ENCODE measurements around the gene RGS7.
"Not testable (repeated sequence)": the region's sequence is repeated elsewhere in the genome, so short reads cannot be mapped to it uniquely, and the experiment has no call there.

RGS7 gene

DNA sequence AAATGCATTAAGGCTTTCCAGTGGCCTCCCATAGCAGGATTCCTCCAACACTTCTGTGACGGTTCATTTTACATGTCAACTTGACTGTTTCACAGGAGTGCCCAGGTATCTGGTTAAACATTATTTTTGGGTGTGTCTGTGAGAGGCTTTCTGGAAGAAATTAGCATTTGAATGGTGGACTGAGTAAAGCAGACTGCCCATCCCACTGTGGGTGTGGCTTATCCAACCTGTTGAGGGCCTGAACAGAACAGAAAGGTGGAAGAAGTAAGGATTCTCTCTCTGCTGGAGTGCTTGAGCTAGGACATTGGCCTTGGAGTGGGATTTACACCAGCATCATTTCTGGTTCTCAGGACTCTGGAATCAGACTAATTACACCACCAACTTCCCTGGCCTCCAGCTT is 85.6 kb downstream of the RGS7 start:
- DNase-seq = no peak

GRCh38 chr1:241270016-241270415 is 87.0 kb downstream of the RGS7 start:
- no peak for DNase-seq

DNA sequence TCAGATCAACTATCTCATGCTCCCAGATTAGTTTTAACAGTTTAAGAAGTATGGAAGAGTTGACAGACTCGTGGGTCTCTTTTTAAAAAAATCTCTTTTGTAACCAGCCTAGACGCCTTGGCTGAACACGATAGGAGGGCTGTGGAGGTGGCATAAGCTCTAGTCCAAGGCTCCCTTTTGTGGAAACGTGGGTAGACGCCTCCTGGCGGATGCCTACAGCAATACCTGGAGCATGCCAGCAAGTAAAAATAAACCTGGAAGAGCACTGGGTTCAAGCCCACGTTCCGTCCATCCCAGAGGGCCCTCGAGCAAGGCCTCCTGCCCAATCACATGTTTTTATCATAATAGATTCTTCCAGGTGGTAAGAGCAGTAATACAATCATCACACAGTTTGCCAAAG is 87.9 kb downstream of the RGS7 start:
- no peak for DNase-seq

DNA sequence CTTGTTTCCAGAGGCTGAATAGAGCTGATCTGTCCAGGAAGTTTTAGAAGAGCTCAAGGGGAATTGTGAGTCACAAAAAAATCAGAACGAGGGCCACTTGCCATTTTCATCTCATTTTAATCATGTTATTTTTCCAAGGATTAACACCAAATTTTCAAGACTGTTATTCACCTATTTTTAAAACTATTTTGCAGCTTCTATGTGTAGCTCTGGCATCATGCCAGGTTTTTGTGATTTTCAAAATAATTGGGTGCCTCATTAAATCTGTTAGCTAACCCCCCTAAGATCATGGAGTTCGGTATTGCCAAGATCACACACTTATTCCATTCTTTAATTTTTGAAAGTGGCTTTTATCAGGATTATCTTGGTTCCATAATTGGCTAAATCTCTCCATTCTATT is 90.9 kb downstream of the RGS7 start:
- DNase-seq = no peak

DNA sequence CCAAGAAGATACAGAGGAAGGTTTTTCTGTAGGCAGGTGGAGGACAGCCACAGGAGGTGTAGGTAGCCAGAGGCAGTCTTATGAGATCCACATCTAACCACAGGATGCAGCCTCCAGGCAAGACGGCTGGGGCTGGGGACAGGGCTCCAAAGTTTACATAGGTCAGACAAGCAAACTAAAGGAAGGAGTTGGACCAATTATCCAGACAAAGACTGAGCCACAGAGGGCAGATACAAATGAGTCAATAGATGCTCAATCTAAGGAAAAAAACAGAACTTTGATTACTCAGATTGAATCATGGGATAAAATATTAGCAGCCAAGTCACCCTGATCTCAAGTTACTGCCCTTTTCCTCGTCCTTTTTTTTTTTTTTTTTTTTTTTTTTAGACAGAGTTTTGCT is 91.6 kb downstream of the RGS7 start:
- DNase-seq = no peak

- no peak for DNase-seq
These were observed 93.7 kb downstream of the RGS7 start for GRCh38 chr1:241263346-241263745.

- DNase-seq = no peak
These were observed 103.5 kb downstream of the RGS7 start for GRCh38 chr1:241253471-241253870.

- no peak for DNase-seq
These were observed 106.5 kb downstream of the RGS7 start for GRCh38 chr1:241250465-241250864.

GRCh38 chr1:241240069-241240468 is 116.9 kb downstream of the RGS7 start:
- DNase-seq = no peak

- DNase-seq = no peak
These were observed 119.1 kb downstream of the RGS7 start for GRCh38 chr1:241237873-241238272.

DNA sequence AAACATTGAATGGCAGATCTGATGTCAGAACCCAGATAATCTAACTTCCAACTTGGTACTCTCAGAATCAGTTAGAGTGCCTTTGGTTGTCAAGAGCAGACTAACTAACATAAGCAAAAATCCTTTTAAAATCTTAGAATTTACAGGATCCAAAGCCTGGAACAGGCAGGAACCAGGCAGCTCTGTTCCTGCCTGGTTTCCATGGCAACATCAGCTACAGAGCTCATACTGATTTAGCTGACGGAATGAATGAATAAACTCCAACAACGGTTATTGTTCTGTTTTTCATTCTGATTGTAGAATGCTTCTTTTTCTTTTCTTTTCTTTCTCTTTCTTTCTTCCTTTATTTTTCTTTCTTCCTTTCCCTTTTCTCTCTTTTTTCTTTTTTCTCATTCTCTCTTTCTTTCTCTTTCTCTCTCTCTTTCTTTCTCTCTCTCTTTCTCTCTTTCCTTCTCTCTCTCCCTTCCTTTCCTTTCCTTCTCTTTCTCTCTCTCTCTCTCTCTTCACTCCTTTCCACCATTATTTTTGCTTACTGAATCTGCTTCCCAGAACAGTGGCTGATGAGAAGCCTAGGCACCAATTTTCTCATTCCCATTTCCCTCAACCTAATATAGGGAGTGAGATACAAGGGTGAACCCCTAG is 121.6 kb downstream of the RGS7 start:
- DNase-seq = no peak

- DNase-seq = no peak
These were observed 127.3 kb downstream of the RGS7 start for GRCh38 chr1:241229711-241230110.

DNA sequence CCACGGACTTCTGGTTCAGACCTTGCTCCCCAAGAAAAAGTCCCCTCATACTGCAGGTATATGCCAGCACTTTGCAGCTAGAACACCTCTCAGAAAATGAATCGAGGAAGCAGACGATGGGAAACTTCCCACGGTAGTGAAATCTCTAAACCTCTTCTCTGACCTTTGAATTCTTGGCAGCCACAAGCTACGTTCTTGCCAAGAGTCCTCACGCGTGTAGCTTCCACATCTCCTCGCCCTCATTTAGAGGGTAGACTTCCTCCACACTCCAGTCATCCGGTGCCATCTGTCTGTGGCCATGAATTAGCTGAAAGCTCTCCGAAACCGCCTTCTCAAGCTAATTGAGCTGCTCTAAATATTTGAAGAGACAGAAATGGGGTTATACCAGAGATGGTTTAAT is 127.8 kb downstream of the RGS7 start:
- DNase-seq = no peak

DNA sequence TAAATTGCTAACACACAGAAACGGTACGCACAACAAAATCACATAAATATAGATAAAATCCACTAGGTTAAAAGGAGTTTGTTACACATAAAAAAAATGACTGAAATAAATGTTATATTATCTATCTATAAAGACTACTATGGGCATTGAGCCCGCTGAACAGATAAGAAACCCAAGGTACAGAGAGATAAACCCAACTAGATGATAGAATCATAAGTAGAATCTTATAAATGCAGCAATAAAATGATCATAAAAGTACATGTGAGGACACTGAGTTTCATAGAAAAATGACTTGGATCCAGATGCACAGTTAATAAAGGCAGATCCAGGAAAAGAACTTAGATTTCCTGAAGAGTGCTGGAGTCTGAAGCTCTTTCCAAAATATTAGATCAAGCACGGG is 128.7 kb downstream of the RGS7 start:
- DNase-seq = no peak

GRCh38 chr1:241225741-241226140 is 131.3 kb downstream of the RGS7 start:
- no peak for DNase-seq

DNA sequence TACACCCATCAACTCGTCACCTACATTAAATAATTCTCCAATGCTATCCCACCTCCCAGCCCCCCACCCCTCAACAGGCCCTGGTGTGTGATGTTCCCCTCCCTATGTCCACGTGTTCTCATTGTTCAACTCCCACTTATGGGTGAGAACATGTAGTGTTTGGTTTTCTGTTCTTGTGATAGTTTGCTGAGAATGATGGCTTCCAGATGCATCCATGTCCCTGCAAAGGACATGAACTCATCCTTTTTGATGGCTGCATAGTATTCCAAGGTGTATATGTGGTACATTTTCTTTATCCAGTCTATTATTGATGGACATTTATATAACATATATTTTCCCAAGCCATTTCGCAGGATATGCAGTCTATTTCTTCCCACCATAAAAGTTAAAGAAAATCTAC is 132.8 kb downstream of the RGS7 start:
- DNase-seq = not testable (repeated sequence)

DNA sequence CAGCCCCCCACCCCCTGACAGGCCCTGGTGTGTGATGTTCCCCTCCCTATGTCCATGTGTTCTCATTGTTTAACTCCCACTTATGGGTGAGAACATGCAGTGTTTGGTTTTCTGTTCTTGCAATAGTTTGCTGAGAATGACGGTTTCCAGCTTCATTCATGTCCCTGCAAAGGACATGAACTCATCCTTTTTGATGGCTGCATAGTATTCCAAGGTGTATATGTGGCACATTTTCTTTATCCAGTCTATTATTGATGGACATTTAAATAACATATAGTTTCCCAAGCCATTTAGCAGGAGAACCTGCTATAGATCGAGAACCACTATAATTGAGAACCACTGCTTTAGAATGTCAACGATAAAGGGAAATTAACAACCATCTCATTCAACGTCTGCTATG is 134.2 kb downstream of the RGS7 start:
- not testable (repeated sequence) for DNase-seq

- DNase-seq = no peak
These were observed 135.7 kb downstream of the RGS7 start for GRCh38 chr1:241221319-241221718.

DNA sequence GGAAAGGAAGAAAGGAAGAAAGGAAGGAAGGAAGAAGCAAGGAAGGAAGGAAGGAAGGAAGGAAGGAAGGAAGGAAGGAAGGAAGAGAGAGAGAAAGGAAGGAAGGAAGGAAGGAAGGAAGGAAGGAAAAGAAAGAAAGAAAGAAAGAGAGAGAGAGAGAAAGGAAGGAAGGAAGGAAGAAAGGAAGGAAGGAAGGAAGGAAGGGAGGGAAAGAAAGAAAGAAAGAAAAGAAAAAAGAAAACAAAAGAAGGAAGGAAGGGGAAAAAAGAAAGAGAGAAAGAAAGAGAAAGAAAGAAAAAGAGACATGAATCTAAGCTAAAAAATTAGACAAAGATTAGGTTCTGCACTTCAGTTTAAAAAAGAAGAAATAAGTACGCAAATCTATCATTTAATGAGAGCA is 136.1 kb downstream of the RGS7 start:
- DNase-seq = not testable (repeated sequence)

- no peak for DNase-seq
These were observed 137.6 kb downstream of the RGS7 start for GRCh38 chr1:241219449-241219848.

GRCh38 chr1:241217516-241217915 is 139.5 kb downstream of the RGS7 start:
- no peak for DNase-seq

- no peak for DNase-seq
These were observed 141.3 kb downstream of the RGS7 start for GRCh38 chr1:241215683-241216082.

DNA sequence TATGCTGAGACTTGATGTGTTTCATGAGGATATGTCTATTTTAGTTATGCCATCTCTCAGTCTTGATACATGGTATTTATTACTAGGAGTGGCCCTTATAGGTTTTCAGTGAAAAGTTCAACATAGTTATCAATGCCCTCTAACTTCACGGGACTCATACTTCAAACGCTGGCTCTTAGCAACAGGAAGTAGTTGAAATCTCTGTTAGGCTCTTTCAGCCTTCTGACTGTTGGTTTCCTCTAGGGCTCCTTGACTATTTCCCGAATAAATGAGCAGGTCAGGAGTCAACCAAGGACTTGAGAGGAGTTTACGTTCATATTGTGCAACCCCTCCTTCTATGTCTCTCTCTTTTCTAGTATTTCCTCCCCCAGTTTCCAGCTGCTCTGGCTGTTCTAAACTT is 141.8 kb downstream of the RGS7 start:
- no peak for DNase-seq

DNA sequence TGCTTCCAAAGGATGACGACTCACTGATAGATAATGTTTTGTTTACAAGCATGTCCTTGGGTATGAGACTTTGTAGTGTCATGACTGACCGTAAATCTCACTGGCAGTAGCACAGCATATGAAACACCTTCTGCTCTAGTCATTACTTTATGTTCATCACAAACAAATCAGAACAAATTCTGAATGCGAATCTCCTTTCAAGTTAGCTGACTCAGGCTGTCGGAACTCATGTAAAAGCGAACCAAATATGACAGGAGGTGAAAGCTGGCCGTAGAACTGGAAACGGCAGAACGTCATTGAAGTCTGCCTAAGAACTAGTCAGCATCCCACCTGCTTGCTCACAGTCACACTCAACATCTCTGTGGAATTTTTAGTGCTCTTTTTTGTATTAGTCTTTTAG is 143.9 kb downstream of the RGS7 start:
- DNase-seq = no peak

DNA sequence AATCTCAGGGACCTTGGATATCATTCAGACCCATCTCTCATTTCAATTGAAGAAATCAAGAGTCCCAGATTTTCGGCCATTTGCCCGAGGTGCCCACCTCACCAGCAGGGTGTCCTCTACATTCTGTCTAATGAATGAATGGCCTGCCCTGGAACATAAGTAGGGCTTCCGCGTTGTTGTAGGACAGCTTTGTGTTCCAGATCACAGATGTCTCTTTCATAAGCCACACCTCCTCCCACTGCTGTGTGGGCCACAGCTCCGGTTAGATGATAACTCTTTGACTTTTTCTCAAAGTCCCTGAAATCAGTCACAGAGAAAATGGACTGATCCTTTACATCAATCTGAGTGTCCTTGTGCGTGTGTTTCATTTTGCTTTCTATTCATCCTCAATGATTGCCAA is 144.4 kb downstream of the RGS7 start:
- no peak for DNase-seq
